ENCODE data around the gene NEIL3.

The NEIL3 gene

GRCh38 chr4:177401658-177402273 is 92.1 kb downstream of the NEIL3 start:
- H3K4me3 ChIP-seq (ENCODE audit: low read length) = no peak overlapping the region
- no peak for TF ChIP-seq ZNF274 (IDR thresholded peaks at IDR 0.05; ENCODE audit: low read depth, low read length)

GRCh38 chr4:177403746-177404145 is 94.1 kb downstream of the NEIL3 start:
- no peak for TF ChIP-seq ZNF274 (IDR thresholded peaks at IDR 0.05; ENCODE audit: low read depth, low read length)

DNA sequence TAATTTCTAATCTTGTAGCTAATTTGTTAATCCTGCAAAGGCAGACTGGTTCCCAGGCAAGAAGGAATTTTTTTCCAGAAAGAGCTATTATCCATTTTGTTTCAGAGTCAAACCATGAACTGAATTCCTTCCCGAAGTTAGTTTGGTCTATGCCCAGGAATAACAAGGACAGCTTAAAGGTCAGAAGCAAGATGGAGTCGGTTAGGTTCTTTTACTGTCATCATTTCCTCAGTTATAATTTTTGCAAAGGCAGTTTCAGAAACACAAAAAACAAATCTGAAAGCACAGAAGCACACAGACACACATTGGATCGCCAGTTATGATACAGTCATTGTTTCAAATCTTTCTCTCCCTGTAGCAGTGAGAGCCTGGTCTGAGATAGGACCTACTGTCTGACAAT is 94.7 kb downstream of the NEIL3 start:
- TF ChIP-seq ZNF274 (IDR thresholded peaks at IDR 0.05; ENCODE audit: low read depth, low read length) = no peak
- no peak overlapping the region for H3K4me3 ChIP-seq (ENCODE audit: low read length)

More at GRCh38 chr4:177403746-177404145, 94.1 kb downstream of the NEIL3 start:
- no peak overlapping the region for H3K4me3 ChIP-seq (ENCODE audit: low read length)

DNA sequence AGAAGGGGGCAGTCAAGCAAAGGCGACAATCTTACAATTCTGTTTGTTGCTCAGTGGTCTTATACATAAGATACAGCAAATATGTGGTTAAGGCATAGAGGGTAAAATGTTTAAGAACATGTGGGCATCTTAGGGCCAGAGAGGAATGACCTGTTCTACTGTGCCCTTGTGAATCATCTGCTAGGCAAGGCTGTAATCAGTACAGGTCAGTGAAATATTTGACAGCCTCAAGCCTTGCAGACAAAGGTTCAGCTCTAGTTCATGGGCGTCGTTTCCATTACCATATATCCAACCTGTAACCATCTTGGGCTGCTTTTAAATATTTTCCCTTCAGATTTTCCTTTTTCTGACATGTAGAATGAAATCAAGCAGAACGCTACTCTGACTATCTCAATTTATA is 95.3 kb downstream of the NEIL3 start:
- no peak for TF ChIP-seq ZNF274 (IDR thresholded peaks at IDR 0.05; ENCODE audit: low read depth, low read length)

GRCh38 chr4:177405508-177405907 is 95.8 kb downstream of the NEIL3 start:
- TF ChIP-seq ZNF274 (IDR thresholded peaks at IDR 0.05; ENCODE audit: low read depth, low read length) = no peak
- no peak overlapping the region for H3K4me3 ChIP-seq (ENCODE audit: low read length)

More for the DNA sequence above, 95.3 kb downstream of the NEIL3 start:
- H3K4me3 ChIP-seq (ENCODE audit: low read length) = no peak overlapping the region

- no peak for TF ChIP-seq ZNF274 (IDR thresholded peaks at IDR 0.05; ENCODE audit: low read depth, low read length)
- H3K4me3 ChIP-seq (ENCODE audit: low read length) = no peak overlapping the region
Observed at GRCh38 chr4:177408023-177408422, 98.3 kb downstream of the NEIL3 start.

DNA sequence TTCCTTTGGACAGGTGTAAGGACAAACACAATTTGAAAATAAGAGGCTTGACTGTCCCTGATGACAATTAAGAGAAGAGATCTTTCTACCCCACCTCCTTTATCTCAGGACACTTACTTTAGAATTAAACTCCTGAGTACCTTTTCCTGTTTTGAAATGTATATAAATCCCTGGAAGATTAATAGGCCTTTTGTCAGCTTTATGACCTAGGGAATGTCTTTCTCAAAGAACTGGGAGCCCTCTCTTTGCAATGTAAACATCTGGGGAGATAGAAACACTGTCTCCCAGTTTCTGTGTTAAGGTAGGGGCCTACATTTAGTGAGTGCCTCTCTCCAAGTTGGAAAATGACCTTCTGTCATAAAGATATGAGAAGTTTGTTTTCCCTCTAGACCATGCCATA is 100.9 kb downstream of the NEIL3 start:
- no peak for TF ChIP-seq ZNF274 (IDR thresholded peaks at IDR 0.05; ENCODE audit: low read depth, low read length)
- no peak overlapping the region for H3K4me3 ChIP-seq (ENCODE audit: low read length)

DNA sequence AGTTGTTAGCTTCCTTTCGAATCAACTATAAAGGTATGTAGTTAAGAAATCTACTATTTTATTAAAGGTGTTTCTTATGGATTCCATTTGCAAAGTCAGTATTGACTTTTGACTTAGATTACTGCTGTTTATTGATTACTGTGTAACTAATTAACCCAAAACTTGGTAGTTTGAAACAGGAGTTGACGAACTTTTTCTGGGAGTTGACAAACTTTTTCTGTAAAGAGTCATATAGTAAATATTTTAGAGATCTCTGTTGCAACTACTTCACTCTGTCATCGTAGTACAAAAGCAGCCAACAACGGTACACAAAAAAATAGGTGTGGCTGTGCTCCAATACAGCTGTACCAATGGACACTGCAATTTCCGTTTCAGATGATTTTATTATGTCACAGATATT is 102.3 kb downstream of the NEIL3 start:
- TF ChIP-seq ZNF274 (IDR thresholded peaks at IDR 0.05; ENCODE audit: low read depth, low read length) = no peak
- no peak overlapping the region for H3K4me3 ChIP-seq (ENCODE audit: low read length)
